Iris pigment epithelial cell (primary cell): ENCODE results near the gene FOXO6.

ENCODE experiments used
- DNase-seq: peaks from one replicate; pipeline ENCODE4 v3.0.0-alpha.2; 2011; ENCODE audit warnings: low read depth

The FOXO6 gene

GRCh38 chr1:41367288-41367642, 6.0 kb downstream of the FOXO6 start:
- no peak for DNase-seq

- DNase-seq = no peak
Measured at GRCh38 chr1:41368366-41368765, 7.1 kb downstream of the FOXO6 start.

- no peak for DNase-seq
Measured at GRCh38 chr1:41368801-41369200, 7.6 kb downstream of the FOXO6 start.

GRCh38 chr1:41369531-41369930, 8.3 kb downstream of the FOXO6 start:
- no peak for DNase-seq

- DNase-seq = no peak
Measured at GRCh38 chr1:41370225-41370624, 9.0 kb downstream of the FOXO6 start.

- no peak for DNase-seq
Measured at GRCh38 chr1:41370756-41371420, 9.7 kb downstream of the FOXO6 start.

GRCh38 chr1:41371630-41372599, 10.7 kb downstream of the FOXO6 start:
- DNase-seq = no peak

- DNase-seq = no peak
Measured at GRCh38 chr1:41372600-41372993, 11.4 kb downstream of the FOXO6 start.

- no peak for DNase-seq
Measured at GRCh38 chr1:41373373-41373772, 12.1 kb downstream of the FOXO6 start.

- DNase-seq = no peak
Measured at GRCh38 chr1:41374711-41375110, 13.5 kb downstream of the FOXO6 start.

- no peak for DNase-seq
Measured at GRCh38 chr1:41377397-41377796, 16.2 kb downstream of the FOXO6 start.

GRCh38 chr1:41378222-41378621, 17.0 kb downstream of the FOXO6 start:
- no peak for DNase-seq

- no peak for DNase-seq
Measured at GRCh38 chr1:41378999-41379737, 17.9 kb downstream of the FOXO6 start.

- no peak for DNase-seq
Measured at GRCh38 chr1:41379738-41380130, 18.5 kb downstream of the FOXO6 start.

GRCh38 chr1:41380195-41380594, 19.0 kb downstream of the FOXO6 start:
- DNase-seq = no peak

GRCh38 chr1:41380979-41381691, 19.9 kb downstream of the FOXO6 start:
- peak; percentile 19 for DNase-seq

GRCh38 chr1:41381692-41382479, 20.7 kb downstream of the FOXO6 start:
- DNase-seq = peak; percentile 8

GRCh38 chr1:41382480-41383090, 21.4 kb downstream of the FOXO6 start:
- DNase-seq = peak; percentile 11

GRCh38 chr1:41383094-41383852, 22.0 kb downstream of the FOXO6 start:
- peak; percentile 49 for DNase-seq

GRCh38 chr1:41384579-41384978, 23.3 kb downstream of the FOXO6 start:
- DNase-seq = no peak
